Glomerular endothelial cell (primary cell): ENCODE data around the gene SH3GL1. TPM values are rescaled to one million over a fixed set of nuclear protein-coding genes. Genes with fewer than 3 reads are reported as not detected.
"Not testable (repeated sequence)": the region's sequence is repeated elsewhere in the genome, so short reads cannot be mapped to it uniquely, and the experiment has no call there.

Source experiments
- DNase-seq: peaks from one replicate; pipeline ENCODE4 v3.0.0-alpha.2; 2011; ENCODE audit warnings: low read depth, low spot score; ENCODE audit errors: extremely low read depth
- total RNA-seq: library from RNA; depleted of rRNA; stranded (reverse); fragments of >200 nt; gene quantifications from 2 replicates; pipeline ENCODE4 v1.2.3, GENCODE V29; 2015

The SH3GL1 gene
- total RNA-seq, 1 donor from 2014 or later, result 122 TPM

DNA sequence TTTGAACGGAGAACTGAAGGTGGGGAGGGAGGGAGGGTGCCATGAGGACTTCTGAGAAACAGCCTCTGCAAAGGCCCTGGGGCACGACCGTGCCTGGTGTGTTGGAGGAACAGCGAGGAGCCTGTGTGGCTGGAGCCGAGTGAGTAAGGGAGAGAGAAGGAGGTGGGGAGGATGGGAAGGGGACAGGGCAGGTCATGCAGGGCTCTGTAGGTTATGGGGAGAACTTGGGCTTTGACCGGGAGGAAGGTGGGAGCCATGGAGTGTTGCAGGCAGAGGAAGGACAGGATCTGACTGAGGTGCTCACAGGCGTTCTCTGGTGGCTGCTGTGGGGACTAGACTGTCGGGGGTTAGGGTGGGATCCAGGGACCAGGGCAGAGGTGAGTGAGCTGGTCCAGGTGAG is 50.2 kb downstream of the SH3GL1 start:
- DNase-seq, result no peak

DNA sequence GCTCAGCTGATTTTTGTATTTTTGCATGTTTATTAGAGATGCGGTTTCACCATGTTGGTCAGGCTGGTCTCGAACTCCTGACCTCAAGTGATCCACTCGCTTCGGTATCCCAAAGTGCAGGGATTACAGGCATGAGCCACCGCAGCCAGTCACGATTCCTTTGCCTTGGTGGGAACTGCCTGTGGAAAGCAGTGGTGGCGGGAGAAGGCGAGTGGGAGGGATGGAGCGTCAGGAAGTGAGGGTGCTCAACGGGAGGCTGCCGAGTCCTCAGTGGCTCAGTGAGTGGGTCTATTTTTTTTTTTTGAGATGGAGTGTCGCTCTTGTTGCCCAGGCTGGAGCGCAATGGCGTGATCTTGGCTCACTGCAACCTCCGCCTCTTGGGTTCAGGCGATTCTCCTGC is 51.1 kb downstream of the SH3GL1 start:
- DNase-seq, result not testable (repeated sequence)

DNA sequence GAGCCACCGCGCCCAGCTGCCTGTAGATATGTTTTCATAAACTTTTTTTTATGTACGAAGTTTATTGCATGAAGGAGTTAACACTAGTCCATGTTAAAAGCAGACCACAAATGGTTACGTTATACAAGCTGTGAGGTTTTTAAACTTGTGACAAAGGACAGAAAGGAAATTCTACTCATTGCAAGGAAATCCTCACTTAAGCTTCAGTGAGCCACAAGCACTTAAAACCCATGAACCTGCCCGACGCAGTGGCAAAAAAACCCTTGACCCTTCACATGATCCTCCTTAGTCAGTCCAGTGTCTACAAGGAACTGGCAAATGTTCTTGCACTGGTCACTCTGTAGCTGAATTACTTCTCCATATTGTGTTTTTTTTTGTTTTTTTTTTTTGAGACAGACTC is 52.8 kb downstream of the SH3GL1 start:
- no peak for DNase-seq

DNA sequence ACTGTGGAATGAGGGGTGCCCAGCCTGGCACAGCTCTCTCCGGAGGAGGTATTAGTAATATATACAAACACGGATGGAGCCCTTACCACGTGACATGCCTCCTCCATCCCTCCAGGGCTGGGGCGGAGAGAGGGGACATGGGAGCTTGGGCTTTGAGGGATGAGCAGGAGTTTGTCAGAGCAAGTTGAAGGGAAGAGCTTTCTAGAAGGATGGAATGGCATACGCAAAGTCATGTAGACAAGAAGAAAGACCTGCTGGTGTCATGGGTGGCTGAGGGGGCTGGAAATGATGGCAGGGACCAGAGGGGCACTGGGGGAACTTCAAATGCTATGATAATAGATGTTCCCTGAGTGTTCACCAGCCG is 54.3 kb downstream of the SH3GL1 start:
- DNase-seq, result no peak

DNA sequence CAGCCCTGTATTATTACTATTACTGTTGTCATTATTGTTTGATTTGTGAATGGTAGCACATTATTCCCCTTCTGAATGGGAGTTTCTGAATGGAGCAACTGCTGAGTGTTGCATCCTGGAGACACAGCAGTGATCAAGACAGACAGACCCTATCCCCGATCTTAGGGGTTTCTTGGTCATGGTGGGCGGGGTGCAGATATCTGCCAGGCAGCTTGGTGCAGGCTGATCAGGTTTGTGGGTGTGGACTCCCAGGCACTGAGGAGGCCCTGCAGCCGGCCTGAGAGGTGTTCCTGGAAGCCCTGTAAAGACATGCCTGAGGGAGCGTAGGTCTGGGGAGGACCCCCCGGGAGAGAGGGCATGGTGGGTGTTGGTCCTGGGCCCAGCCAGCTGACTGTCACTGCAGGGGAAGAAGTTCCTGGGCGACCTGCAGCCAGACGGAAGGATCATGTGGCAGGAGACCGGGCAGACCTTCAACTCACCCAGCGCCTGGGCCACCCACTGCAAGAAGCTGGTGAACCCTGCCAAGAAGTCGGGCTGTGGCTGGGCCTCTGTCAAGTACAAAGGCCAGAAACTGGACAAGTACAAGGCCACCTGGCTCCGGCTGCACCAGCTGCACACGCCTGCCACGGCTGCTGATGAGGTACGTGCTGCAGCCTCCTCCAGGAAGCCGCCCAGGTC is 54.9 kb downstream of the SH3GL1 start:
- DNase-seq, result no peak

DNA sequence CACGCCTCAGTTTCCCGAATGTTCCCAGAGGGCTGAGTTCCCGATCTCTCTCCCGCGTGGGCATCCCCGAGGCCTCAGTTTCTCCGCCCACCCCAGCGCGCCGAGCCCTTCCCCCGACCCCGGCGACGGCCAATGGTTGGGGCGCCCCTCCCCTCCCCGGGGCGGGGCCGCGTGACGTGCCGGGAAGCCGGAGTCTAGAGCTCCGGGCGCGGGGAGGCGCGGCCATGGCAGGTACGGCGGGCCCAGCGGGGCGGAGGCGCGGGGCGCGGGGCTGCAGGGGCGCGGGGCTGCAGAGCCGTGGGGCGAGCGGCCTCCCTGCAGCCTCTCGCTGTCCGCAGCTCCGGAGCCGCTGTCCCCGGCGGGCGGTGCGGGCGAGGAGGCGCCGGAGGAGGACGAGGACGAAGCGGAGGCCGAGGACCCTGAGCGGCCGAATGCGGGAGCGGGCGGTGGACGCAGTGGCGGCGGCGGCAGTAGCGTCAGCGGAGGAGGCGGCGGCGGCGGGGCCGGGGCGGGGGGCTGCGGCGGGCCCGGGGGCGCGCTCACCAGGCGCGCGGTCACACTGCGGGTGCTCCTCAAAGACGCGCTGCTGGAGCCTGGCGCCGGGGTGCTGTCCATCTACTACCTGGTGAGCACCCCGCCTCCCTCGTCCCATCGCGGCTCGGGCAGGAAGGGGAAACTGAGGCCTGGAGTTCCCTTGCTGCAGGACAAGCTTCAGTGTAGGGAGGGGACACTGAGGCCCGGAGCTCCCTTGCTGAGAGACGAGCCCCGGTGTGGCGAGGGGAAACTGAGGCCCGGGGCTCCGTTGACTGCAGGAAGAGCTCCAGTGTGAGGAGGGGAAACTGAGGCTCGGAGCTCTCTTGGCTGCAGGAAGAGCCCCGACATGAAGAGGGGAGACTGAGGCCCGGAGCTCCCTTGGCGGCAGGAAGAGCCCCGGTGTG is 56.7 kb downstream of the SH3GL1 start, which contains the start of gene MPND:
Gene MPND (plus strand): TSS at position 193 of the 938 bp plus-strand sequence. CDS start 32 bp downstream, at position 225.
- DNase-seq, result no peak

DNA sequence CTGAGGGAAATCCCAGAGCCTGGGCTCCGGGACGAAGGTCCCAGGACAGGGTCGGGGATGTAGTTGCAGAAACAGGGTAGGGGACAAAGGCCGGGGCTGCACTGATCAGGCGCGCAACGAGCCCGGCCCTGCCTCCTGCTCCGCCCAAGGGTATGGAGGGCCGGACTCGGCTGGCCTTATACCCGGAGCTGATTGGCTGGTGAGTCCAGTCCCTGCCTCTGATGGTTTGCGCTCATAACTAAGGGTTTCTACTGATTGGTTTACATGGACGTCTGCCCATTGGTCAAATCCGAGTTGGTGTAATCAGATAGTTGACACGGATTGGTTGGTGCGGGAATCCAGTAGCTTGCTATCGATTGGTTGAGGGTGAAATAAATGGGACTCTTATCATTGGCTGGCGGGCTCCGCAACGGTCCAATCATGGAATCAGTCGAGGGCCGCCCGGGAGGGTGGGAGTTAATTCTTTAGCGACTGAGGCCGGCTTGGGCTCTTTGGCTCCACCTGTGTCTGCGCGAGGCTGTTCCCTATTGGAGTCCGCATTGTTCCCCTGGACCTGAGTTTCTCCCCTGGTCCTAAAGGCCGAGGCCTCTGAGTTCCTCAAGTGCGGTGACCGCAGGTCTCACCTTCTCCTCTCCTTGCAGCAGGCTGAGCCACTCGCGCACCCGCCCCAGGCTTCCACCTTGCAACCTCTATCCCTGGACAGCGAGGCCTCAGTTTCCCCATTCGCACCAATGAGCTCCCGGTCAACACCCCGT is 57.6 kb downstream of the SH3GL1 start:
- DNase-seq, result peak; percentile 100

DNA sequence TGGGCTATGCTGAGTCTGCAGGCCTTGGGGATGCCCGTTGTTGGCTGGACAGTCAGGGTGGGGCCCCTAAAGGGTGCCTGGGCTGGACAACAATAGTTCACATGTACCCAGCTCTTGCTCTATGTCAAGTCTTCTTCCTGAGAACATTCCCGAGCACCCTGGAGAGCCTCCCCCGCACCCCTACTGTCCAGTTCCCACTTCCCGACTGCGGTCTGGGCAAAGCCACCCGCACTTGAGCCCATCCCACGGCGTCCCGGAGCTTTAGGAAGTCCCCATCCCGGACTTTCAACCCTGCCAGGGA is 58.1 kb downstream of the SH3GL1 start:
- DNase-seq, result no peak

DNA sequence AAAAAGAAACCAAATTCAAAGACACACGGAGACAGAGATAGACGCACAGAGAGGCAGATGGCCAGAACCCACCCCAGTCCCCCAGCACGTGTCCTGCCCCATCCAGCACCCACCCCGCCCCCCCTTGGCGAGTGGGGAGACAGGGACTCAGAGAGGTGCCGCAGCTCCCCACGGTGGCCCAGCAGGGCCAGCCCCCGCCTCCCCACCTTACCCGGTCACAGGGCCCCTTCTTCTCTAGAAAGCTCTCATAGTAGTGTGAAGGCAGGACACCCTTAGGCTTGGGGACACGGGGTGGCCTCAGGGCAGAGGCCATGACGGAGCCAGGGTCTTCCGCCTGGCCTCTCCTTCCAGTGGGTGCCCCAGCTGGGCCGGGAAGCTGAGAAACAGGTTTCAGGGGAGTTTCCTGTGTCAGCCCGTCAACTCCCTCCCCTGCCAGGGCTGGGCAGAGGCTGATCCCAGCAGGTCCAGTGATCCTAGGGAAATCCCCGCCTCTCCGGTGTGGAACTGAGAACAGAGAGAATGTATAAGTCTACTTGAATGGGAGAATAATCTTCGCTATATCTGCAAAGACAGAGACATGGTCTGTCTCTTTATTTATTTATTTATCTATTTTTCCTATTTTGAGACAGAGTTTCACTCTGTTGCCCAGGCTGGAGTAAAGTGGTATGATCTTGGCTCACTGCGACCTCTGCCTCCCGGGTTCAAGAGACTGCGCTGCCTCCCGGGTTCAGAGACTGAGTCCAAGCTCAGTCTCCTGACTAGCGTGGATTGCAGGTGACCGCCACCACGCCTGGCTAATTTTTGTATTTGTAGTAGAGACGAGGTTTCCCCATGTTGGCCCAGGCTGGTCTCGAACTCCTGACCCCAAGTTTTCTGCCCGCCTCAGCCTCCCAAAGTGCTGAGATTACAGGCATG is 61.6 kb downstream of the SH3GL1 start, which contains the start of gene STAP2:
Gene STAP2 (minus strand): TSS at position 387 of the 915 bp plus-strand sequence. CDS start 74 bp downstream, at position 313.
- DNase-seq, result no peak

DNA sequence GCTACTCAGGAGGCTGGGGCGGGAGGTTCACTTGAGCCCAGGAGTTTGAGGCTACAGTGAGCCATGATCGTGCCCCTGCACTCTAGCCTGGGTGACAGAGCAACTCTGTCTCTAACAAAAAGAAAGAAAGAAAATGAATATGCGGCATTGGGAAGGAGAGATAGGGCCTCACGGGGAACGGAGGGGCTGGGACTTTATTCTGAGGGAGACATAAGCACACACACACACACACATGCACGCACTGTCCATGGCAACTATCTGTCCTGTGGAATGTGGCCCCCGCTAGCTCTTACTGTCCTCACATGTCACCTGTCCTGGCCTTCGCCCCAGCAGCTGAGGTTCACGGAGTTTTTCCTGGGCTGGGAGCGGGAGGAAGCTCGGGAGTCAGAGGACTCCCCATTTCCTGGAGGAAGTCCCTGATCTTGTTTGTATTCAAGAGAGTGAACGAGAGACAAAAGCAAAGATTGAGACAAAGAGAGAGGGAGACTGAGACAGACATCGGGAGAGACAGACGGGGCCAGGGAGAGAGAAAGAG is 62.4 kb downstream of the SH3GL1 start:
- no peak for DNase-seq

DNA sequence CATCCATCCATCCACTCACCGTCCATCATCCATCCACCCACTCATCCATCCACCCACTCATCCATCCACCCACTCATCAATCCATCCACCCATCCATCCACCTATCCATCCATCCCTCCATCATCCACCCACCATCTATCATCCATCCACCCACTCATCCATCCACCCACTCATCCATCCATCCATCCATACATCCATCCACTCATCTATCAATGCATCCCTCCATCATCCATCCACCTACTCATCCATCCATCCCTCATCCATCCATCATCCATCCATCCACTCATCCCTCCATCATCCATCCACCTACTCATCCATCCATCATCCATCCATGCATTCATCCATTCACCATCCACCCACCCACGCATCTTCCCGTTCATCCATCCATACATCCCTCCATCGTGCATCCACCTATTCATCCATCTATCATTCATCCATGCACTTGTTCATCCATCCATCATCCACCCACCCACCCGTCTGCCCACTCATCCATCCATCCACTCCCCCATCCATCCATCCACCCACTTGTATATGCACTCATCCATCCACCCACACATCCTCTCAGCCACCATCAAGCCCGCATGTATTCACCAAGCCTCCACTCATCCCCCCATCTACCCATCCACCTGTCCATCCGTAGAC is 65.3 kb downstream of the SH3GL1 start:
- no peak for DNase-seq

DNA sequence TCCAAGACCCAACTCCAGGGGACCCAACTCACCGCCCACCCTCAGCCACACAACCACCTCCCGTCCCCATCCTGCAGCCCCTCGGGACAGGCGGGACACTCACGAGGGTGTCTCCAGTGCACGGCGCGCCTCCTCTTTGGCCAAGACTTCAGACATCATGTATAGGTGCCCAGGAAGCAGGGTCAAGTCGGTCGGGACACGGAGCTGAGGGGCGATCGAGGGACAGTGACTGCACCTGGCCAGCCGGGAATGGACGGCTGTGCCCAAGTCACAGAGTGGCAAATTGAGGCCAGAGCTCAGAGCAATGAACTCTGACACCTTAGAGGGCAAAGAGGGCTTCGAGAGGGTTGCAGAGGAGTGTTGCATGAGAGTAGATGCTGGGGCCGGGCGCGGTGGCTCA is 70.5 kb downstream of the SH3GL1 start:
- DNase-seq, result no peak

DNA sequence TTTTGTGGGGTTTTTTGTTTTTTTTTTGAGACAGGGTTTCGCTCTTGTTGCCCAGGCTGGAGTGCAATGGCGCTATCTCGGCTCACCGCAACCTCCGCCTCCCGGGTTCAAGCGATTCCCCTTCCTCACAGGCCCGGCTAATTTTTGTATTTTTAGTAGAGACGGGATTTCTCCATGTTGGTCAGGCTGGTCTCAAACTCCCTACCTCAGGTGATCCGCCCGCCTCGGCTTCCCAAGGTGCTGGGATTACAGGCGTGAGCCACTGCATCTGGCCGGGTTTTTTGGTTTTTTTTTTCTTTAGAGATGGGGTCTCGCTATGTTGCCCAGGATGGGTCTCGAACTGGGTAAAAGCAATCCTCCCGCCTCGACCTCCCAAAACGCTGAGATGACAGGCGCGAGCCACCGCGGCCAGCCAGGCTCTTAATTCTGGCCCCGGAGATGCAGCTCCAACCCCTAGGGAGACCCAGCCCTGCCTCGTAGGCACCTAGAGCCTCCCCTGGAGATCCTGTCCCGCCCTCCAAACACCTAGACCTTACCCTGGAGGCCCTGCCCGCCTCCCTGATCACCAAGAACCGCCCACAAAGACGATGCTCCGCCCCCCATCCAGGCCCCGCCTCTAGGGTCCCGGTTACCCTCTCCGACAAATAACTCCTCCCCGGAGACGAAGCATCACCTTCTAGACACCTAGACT is 71.2 kb downstream of the SH3GL1 start:
- DNase-seq, result not testable (repeated sequence)

DNA sequence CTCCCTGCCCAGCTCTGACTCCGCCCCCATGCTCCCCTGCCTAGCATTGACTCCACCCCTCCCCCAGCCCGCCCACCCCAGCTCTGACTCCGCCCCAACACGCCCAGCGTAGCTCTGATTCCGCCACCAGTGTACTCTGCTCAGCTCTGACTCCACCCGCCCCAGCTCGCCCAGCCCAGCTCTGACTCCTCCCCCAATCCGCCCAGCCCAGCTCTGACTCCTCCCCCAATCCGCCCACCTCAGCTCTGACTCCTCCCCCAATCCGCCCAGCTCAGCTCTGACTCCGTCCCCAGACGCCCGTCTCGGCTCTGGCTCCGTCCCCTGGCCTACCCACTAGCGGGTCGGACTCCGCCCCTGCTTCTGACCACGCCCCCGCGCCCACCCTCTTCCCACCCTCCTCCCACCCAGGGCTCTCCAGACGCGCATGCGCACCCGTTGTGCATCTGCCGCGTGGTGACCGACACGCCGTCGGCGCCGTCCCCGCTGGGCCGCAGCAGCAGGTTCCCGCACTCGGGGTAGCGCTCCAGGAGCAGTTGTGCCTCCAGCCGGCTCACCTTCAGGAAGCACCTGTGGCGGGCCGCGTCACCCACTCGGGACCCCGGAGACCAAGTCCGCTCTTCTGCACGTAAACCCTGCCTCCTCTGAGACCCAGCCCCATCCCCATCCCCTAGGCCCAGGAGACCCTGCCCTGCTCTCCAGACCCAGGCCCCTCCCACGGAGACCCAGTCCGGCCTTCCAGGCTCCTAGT is 71.9 kb downstream of the SH3GL1 start:
- no peak for DNase-seq

DNA sequence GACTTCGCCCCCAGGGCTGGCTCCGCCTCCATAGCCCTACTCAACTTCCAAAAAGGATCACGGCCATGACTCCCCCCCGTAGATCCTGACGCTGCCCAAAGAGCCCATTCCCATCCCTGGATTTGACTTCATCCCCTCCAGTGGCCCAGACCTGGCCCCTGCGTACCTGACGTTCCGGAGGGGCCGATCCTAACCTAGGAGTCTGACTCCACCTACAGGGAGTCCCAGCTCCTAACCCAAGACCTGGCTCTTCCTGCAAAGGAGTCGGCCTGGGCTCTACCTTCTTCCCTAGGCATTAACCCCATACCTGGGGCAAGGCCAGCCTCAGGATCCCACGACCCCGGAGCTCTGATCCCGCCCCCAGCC is 72.5 kb downstream of the SH3GL1 start:
- no peak for DNase-seq

DNA sequence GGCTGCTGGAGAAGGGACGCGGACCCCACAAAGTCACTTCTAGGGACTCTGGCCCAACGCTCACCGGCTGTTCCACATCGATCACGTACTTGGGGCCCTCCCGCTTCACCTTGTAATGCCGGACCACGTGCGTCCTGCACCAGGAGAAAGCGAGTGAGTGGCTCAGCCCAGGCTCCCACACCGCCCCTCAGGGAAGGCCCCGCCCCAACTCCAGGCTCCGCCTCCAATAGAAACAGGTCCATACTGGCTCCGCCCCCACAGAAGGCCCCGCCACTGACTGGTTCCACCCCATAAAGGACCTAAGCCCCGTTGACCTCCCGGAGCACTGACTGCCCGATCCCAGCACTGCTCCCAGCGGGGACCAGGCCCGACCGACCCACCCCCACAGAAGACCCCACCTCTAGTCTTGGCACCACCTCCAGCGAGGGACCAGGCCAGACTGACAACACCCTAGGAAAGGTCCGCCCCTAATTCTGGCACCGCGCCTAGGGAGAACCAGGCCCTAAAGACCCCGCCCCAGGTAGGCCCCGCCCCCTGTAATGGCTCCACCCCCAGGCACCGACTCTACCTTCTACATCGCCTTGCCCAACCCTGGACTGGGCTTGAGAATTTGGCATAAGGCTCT is 73.0 kb downstream of the SH3GL1 start:
- DNase-seq, result no peak

DNA sequence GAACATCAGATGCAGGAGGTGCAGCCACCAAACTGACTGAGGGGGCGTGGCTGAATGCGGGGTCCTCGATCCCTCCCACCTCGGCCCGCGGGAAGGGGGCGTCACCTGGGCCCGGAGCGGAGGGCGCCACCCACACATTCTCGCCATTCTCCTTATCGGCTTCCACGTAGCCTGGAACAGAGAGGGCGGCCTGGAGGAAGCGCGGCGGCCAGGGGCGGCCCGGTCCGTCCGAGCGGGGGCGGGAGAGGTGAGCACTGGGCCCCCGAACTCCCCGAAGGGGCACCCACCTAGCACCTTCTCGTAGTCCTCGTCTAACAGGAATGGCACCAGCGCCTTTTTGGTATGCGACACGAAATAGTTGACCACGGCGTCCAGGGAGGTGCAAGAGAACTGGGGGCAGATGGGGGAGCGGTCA is 73.5 kb downstream of the SH3GL1 start:
- no peak for DNase-seq
